Body of pancreas (tissue), 4 donors: ENCODE measurements around the gene FCRL5. TPM values are rescaled to one million over a fixed set of nuclear protein-coding genes. Genes with fewer than 3 reads are reported as not detected.
A peak's percentile ranks its signal among the peaks of the same experiment; 100 is the strongest.

ENCODE experiments used
- ATAC-seq: fragments of 150-250 bp; one replicate; pipeline ENCODE4 v1.9.1; 2016
- DNase-seq, 4 donors: peaks; one replicate each; pipeline ENCODE4 v3.0.0-alpha.2; 2019
- H3K27ac ChIP-seq, 4 donors: fragments of 200-600 bp; sonication (generic); 1 replicate in 3 of 4; 2 replicates in 1 of 4; pipeline versions ENCODE4 v1.5.1 to v1.6.1; 2016 to 2019; ENCODE audit warnings: mild to moderate bottlenecking in 1 of 4, mixed read lengths in 1 of 4, moderate library complexity in 1 of 4
- H3K27me3 ChIP-seq, 2 donors: fragments of 200-600 bp; sonication (generic); one replicate each; pipeline ENCODE4 v1.6.0; 2016; ENCODE audit warnings: mild to moderate bottlenecking in 1 of 2
- H3K36me3 ChIP-seq, 2 donors: fragments of 200-600 bp; sonication (generic); replicated peaks in 1 of 2; 2 replicates each; pipeline ENCODE4 v1.5.1; 2016; ENCODE audit warnings: low read depth in 2 of 2; ENCODE audit not compliant: insufficient read depth in 1 of 2
- H3K4me1 ChIP-seq: fragments of 200-600 bp; sonication (generic); one replicate; pipeline ENCODE4 v1.6.0; 2016
- H3K4me3 ChIP-seq, 2 donors: fragments of 200-600 bp; sonication (generic); 1 replicate in 1 of 2; 2 replicates in 1 of 2; pipeline ENCODE4 v1.5.1; 2016 to 2019
- H3K9me3 ChIP-seq, 3 donors: fragments of 200-600 bp; sonication (generic); 1 replicate in 2 of 3; 2 replicates in 1 of 3; pipeline ENCODE4 v1.5.1; 2016
- CTCF ChIP-seq, 7 experiments: fragments of 450-650 bp in 4 of 7; fragments of 200-600 bp in 3 of 7; sonication (generic) in 3 of 7; IDR thresholded peaks; one replicate each; pipeline ENCODE4 v1.5.1; 2016 to 2019; ENCODE audit warnings: antibody characterized with exemption in 7 of 7
- POLR2A ChIP-seq, 3 donors: fragments of 450-650 bp; IDR thresholded peaks; one replicate each; pipeline ENCODE4 v1.6.1; 2016; ENCODE audit warnings: antibody characterized with exemption in 3 of 3, mild to moderate bottlenecking in 2 of 3
- WGBS, 2 donors: methylation state at CpG; one replicate each; pipeline ENCODE4 v1.1.5; 2017; 5-methylcytosine and 5-hydroxymethylcytosine counted together
- intact Hi-C: fragments of 100-400 bp; cut with DNase I; formaldehyde crosslinking; loops from one replicate; pipeline ENCODE4 v1.15.1; 2023
- total RNA-seq, 2 donors: library from RNA; depleted of rRNA; stranded (reverse); fragments of >200 nt; gene quantifications; one replicate each; pipeline ENCODE4 v1.1.0, GENCODE V29; 2016

The FCRL5 gene
- total RNA-seq, 2 donors from 2014 or later: 0.33 to 0.52 TPM

DNA sequence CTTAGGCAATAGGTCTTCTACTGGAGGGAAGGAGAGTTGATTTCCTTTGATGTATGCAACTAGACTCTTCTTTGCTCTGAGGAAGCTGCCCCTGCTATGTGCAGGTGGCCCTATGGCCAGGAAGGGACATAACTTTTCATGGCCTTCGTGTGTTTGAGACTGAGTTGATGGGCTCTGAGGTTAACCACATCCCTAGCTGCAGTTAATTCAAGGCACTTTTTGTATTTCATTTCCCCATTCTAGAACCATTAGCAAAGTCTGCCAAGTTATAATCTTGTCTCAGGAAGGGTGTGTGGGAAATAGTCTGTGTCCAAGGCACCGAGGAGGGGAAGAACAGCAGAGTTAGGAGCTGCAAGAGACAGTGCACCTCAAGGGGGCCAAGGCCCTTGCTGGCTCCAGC, 43.0 kb upstream of the FCRL5 start:
- no peak overlapping the region for H3K4me3 ChIP-seq
- WGBS, 2 donors: 43 to 77% methylated on average over 2 of the region's 2 CpGs
- ATAC-seq (no peak), DNase-seq (no peak)
- H3K36me3 ChIP-seq: no peaks in the 10 kb centered on the region
- TF ChIP-seq POLR2A (IDR thresholded peaks at IDR 0.05) (no peak), CTCF (IDR thresholded peaks at IDR 0.05) (no peak)
- no peaks in the 10 kb centered on the region for H3K27me3 ChIP-seq
- H3K9me3 ChIP-seq: no peaks in the 10 kb centered on the region
- H3K27ac ChIP-seq: no peak overlapping the region
- no peaks in the 10 kb centered on the region for H3K4me1 ChIP-seq
- intact Hi-C loops: no loop called here

GRCh38 chr1:157585984-157586383, 33.7 kb upstream of the FCRL5 start:
- Histone ChIP-seq H3K27ac (no peak overlapping the region), H3K4me1 (no peaks in the 10 kb centered on the region), H3K36me3 (no peaks in the 10 kb centered on the region), H3K4me3 (no peak overlapping the region), H3K9me3 (no peaks in the 10 kb centered on the region), H3K27me3 (no peaks in the 10 kb centered on the region)
- 44 to 47% methylated on average over 4 of the region's 4 CpGs for WGBS, 2 donors
- TF ChIP-seq POLR2A (IDR thresholded peaks at IDR 0.05) (no peak), CTCF (IDR thresholded peaks at IDR 0.05) (no peak)
- ATAC-seq (no peak), DNase-seq (no peak)
- intact Hi-C loops: no loop called here

GRCh38 chr1:157584503-157584902, 32.2 kb upstream of the FCRL5 start:
- WGBS, 2 donors: 84 to 87% methylated on average over 3 of the region's 3 CpGs
- no peak overlapping the region for H3K27ac ChIP-seq
- intact Hi-C loops: no loop called here
- no peaks in the 10 kb centered on the region for H3K27me3 ChIP-seq
- no peaks in the 10 kb centered on the region for H3K36me3 ChIP-seq
- ATAC-seq (no peak), DNase-seq (no peak)
- no peak overlapping the region for H3K4me3 ChIP-seq
- no peak for TF ChIP-seq CTCF (IDR thresholded peaks at IDR 0.05)
- TF ChIP-seq POLR2A (IDR thresholded peaks at IDR 0.05): no peak
- no peaks in the 10 kb centered on the region for H3K4me1 ChIP-seq
- H3K9me3 ChIP-seq: no peaks in the 10 kb centered on the region

DNA sequence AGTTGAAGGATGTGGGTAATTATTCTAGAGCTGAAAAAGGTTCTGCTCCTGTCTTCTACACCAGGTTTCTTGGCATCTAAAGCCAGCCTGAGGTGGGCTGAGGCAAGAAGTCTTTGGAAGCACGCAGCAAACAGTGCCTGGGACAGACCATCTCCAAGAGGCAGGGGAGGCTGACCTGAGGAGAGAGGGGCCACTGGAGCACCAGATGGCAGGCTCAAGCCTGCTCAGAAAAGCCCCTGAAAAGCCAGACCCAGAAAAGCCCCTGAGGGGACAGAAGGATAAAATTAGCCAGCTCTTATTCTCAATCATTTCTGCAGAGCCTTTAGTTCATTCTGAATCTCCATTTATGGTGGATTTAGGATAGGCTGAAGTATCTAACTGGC, 28.5 kb upstream of the FCRL5 start:
- H3K36me3 ChIP-seq: no peaks in the 10 kb centered on the region
- no peak for DNase-seq
- no peaks in the 10 kb centered on the region for H3K9me3 ChIP-seq
- TF ChIP-seq CTCF (IDR thresholded peaks at IDR 0.05) (no peak), POLR2A (IDR thresholded peaks at IDR 0.05) (no peak)
- no peak overlapping the region for H3K4me3 ChIP-seq
- ATAC-seq: no peak
- no peak overlapping the region for H3K27ac ChIP-seq
- H3K27me3 ChIP-seq: no peaks in the 10 kb centered on the region
- WGBS, 2 donors: 65 to 89% methylated on average over 1 of the region's 1 CpG
- no peaks in the 10 kb centered on the region for H3K4me1 ChIP-seq
- intact Hi-C loops: no loop called here

GRCh38 chr1:157580179-157580827, 28.0 kb upstream of the FCRL5 start:
- intact Hi-C loops: no loop called here
- DNase-seq (peak; percentile 22 to 58 (median 35)), ATAC-seq (peak; percentile 62)
- H3K27me3 ChIP-seq: no peaks in the 10 kb centered on the region
- no peak overlapping the region for H3K4me3 ChIP-seq
- no peak overlapping the region for H3K27ac ChIP-seq
- no peaks in the 10 kb centered on the region for H3K36me3 ChIP-seq
- H3K9me3 ChIP-seq: no peaks in the 10 kb centered on the region
- no peaks in the 10 kb centered on the region for H3K4me1 ChIP-seq
- WGBS, 2 donors: 2 to 3% methylated on average over 4 of the region's 4 CpGs
- TF ChIP-seq CTCF (IDR thresholded peaks at IDR 0.05): peak; percentile 41 to 84 (median 69)
- TF ChIP-seq POLR2A (IDR thresholded peaks at IDR 0.05): no peak
